H9 (cell line): ENCODE data around the gene DAPK1. TPM values are rescaled to one million over a fixed set of nuclear protein-coding genes. Genes with fewer than 3 reads are reported as not detected.

Source experiments
- DNase-seq: peaks from one replicate; pipeline ENCODE4 v3.0.0-alpha.2; 2017
- H2AFZ ChIP-seq: one replicate; pipeline ENCODE4 v1.6.1; 2013; ENCODE audit warnings: mild to moderate bottlenecking, low read length, control low read depth, moderate library complexity
- H2AK5ac ChIP-seq: 2 replicates; pipeline ENCODE4 v1.6.1; 2013; ENCODE audit warnings: low read length, control low read depth, mixed read lengths; ENCODE audit not compliant: insufficient read length
- H2BK120ac ChIP-seq: one replicate; pipeline ENCODE4 v1.6.1; 2013; ENCODE audit warnings: low read depth, mild to moderate bottlenecking, low read length, control low read depth, inconsistent platforms; ENCODE audit not compliant: poor library complexity, severe bottlenecking
- H2BK12ac ChIP-seq: 2 replicates; pipeline ENCODE4 v1.6.1; 2013; ENCODE audit warnings: low read length, control low read depth, mixed read lengths, low read depth; ENCODE audit not compliant: insufficient read length
- H2BK15ac ChIP-seq: 2 replicates; pipeline ENCODE4 v1.6.1; 2013; ENCODE audit warnings: low read depth, low read length, control low read depth
- H2BK20ac ChIP-seq: one replicate; pipeline ENCODE4 v1.6.1; 2013; ENCODE audit warnings: low read depth, mild to moderate bottlenecking, low read length, control low read depth, inconsistent platforms; ENCODE audit not compliant: poor library complexity, severe bottlenecking
- H2BK5ac ChIP-seq: 2 replicates; pipeline ENCODE4 v1.6.1; 2013; ENCODE audit warnings: low read length, control low read depth, mixed read lengths; ENCODE audit not compliant: insufficient read length
- H3K14ac ChIP-seq: 2 replicates; pipeline ENCODE4 v1.6.1; 2013; ENCODE audit warnings: low read length, control low read depth; ENCODE audit not compliant: insufficient read depth
- H3K18ac ChIP-seq: 2 replicates; pipeline ENCODE4 v1.6.1; 2013; ENCODE audit warnings: low read depth, mild to moderate bottlenecking, mixed read lengths, low read length, control low read depth; ENCODE audit not compliant: insufficient read length
- H3K23ac ChIP-seq: 2 replicates; pipeline ENCODE4 v1.6.1; 2013; ENCODE audit warnings: low read length, control low read depth, mixed read lengths, low read depth; ENCODE audit not compliant: insufficient read length
- H3K23me2 ChIP-seq: 2 replicates; pipeline ENCODE4 v1.6.1; 2013; ENCODE audit warnings: low read depth, mild to moderate bottlenecking, mixed read lengths, low read length, control low read depth; ENCODE audit not compliant: insufficient read length, poor library complexity, severe bottlenecking
- H3K27ac ChIP-seq: 2 replicates; pipeline ENCODE4 v1.5.1; 2013; ENCODE audit warnings: low read length, control low read depth, mixed read lengths, low read depth; ENCODE audit not compliant: insufficient read length
- H3K27me3 ChIP-seq: 2 replicates; pipeline ENCODE4 v1.6.1; 2013; ENCODE audit warnings: low read length, control low read depth, inconsistent platforms; ENCODE audit not compliant: insufficient read depth
- H3K4ac ChIP-seq: 2 replicates; pipeline ENCODE4 v1.6.1; 2013; ENCODE audit warnings: low read depth, mild to moderate bottlenecking, control low read depth, inconsistent platforms, low read length, moderate library complexity
- H3K4me1 ChIP-seq: 2 replicates; pipeline ENCODE4 v1.6.1; 2013; ENCODE audit warnings: low read length, control low read depth, inconsistent platforms; ENCODE audit not compliant: insufficient read depth
- H3K4me2 ChIP-seq: 2 replicates; pipeline ENCODE4 v1.6.1; 2013; ENCODE audit warnings: low read length, control low read depth, mixed read lengths; ENCODE audit not compliant: insufficient read length, insufficient read depth
- H3K56ac ChIP-seq: 2 replicates; pipeline ENCODE4 v1.6.1; 2013; ENCODE audit warnings: low read depth, mild to moderate bottlenecking, mixed read lengths, low read length, control low read depth; ENCODE audit not compliant: insufficient read length
- H3K79me1 ChIP-seq: 2 replicates; pipeline ENCODE4 v1.6.1; 2013; ENCODE audit warnings: low read depth, mild to moderate bottlenecking, moderate library complexity, low read length, control low read depth, inconsistent platforms; ENCODE audit not compliant: insufficient read depth, poor library complexity, severe bottlenecking
- H3K79me2 ChIP-seq: 2 replicates; pipeline ENCODE4 v1.6.1; 2013; ENCODE audit warnings: low read length, control low read depth, inconsistent platforms; ENCODE audit not compliant: insufficient read depth
- H3K9ac ChIP-seq: 2 replicates; pipeline ENCODE4 v1.6.1; 2013; ENCODE audit warnings: low read length, control low read depth, mixed read lengths; ENCODE audit not compliant: insufficient read length; ENCODE audit errors: extremely low read depth
- H3K9me3 ChIP-seq: one replicate; pipeline ENCODE4 v1.6.1; 2013; ENCODE audit warnings: low read depth, low read length, inconsistent platforms; ENCODE audit not compliant: control insufficient read depth
- H3T11ph ChIP-seq: one replicate; pipeline ENCODE4 v1.6.1; 2013; ENCODE audit warnings: mild to moderate bottlenecking, low read length, control low read depth, inconsistent platforms
- H4K20me1 ChIP-seq: one replicate; pipeline ENCODE4 v1.6.1; 2013; ENCODE audit not compliant: control insufficient read depth, insufficient read length, insufficient read depth
- H4K5ac ChIP-seq: 2 replicates; pipeline ENCODE4 v1.6.1; 2013; ENCODE audit warnings: low read depth, mild to moderate bottlenecking, mixed read lengths, low read length, control low read depth; ENCODE audit not compliant: insufficient read length
- H4K8ac ChIP-seq: replicated peaks from 2 replicates; pipeline ENCODE4 v1.6.1; 2013; ENCODE audit warnings: low read length, control low read depth, mixed read lengths, low read depth; ENCODE audit not compliant: insufficient read length
- H4K91ac ChIP-seq: 2 replicates; pipeline ENCODE4 v1.6.1; 2013; ENCODE audit warnings: low read depth, mild to moderate bottlenecking, moderate library complexity, mixed read lengths, low read length, control low read depth; ENCODE audit not compliant: insufficient read length
- H3K27ac Mint-ChIP-seq, 3 experiments: 2 replicates in 2 of 3; 3 replicates in 1 of 3; pipeline ENCODE4 v1.8.0; 2020 to 2021; ENCODE audit warnings: mixed read lengths in 3 of 3, mild to moderate bottlenecking in 1 of 3, moderate library complexity in 1 of 3
- H3K27me3 Mint-ChIP-seq: 2 replicates; pipeline ENCODE4 v1.8.0; 2021; ENCODE audit warnings: low read depth, mild to moderate bottlenecking, moderate library complexity, mixed read lengths
- H3K36me3 Mint-ChIP-seq, 3 experiments: 2 replicates in 2 of 3; 3 replicates in 1 of 3; pipeline ENCODE4 v1.8.0; 2020 to 2021; ENCODE audit warnings: low read depth in 3 of 3, mixed read lengths in 3 of 3; ENCODE audit not compliant: insufficient read depth in 1 of 3
- H3K4me1 Mint-ChIP-seq, 2 experiments: 2 replicates each; pipeline ENCODE4 v1.8.0; 2020; ENCODE audit warnings: mixed read lengths in 2 of 2
- H3K4me3 Mint-ChIP-seq, 2 experiments: 2 replicates in 1 of 2; 3 replicates in 1 of 2; pipeline ENCODE4 v1.8.0; 2020 to 2021; ENCODE audit warnings: mild to moderate bottlenecking in 2 of 2, mixed read lengths in 2 of 2, moderate library complexity in 1 of 2
- H3K9me3 Mint-ChIP-seq, 2 experiments: 2 replicates in 1 of 2; 3 replicates in 1 of 2; pipeline ENCODE4 v1.8.0; 2020; ENCODE audit warnings: mild to moderate bottlenecking in 2 of 2, mixed read lengths in 2 of 2, moderate library complexity in 1 of 2
- WGBS: extraction: QIAGEN DNeasy Blood & Tissue Kit; methylation state at CpG from one replicate; pipeline ENCODE4 v1.1.7; 2013; ENCODE audit warnings: missing lambda C conversion rate, low lambda C conversion rate, mixed read lengths; ENCODE audit not compliant: insufficient read length; ENCODE audit errors: extremely low coverage; 5-methylcytosine and 5-hydroxymethylcytosine counted together
- total RNA-seq: library from RNA; stranded (reverse); gene quantifications from 2 replicates; pipeline ENCODE4 v1.2.1, GENCODE V29; 2021
- TF ChIP-seq, protein P1 (sequence below): fragments of 200-600 bp; sonication (generic); conservative IDR thresholded peaks from 3 replicates; pipeline ENCODE4 v1.8.0; 2021; ENCODE audit warnings: antibody characterized with exemption, mild to moderate bottlenecking

DAPK1 gene
- total RNA-seq, 1 experiment from 2014 or later, result 79.4 TPM

DNA sequence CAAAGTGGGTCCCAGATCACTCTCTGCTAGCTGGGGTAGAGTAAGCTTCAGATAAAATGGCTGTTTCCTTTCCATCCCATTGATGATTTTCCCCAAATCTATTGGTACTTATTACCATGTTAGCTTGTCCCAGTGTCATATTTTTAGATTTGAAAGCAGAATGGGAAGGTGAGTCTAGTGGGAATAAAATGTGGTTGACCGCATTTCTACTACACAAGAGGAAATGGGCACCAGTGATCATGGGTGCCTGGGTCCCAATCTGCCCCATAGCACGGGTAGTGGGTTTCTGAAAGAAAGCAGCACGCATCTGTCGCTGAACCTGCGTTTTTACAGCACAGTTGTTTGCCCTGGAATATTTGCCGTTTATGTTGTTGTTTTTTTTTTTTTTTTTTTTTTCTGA is 20.1 kb downstream of the DAPK1 start:
- H3K36me3 Mint-ChIP-seq, result peaks cover 12 to 23% (median 23%) of the 10 kb centered on the region in 3 experiments; a peak in 6 of 7 replicates
- H3K23ac ChIP-seq, result no peak overlapping the region
- H2BK15ac ChIP-seq, result no peak overlapping the region
- H3K4me1 Mint-ChIP-seq, result peaks cover 57 to 63% of the 10 kb centered on the region in 2 experiments
- no peak overlapping the region for H3T11ph ChIP-seq
- H3K9ac ChIP-seq, result no peak overlapping the region
- DNase-seq, result no peak
- H4K91ac ChIP-seq, result no peak overlapping the region
- no peaks in the 10 kb centered on the region for H4K20me1 ChIP-seq
- H2BK12ac ChIP-seq, result no peak overlapping the region
- WGBS, result no CpG with 5 or more reads among the region's 6 CpGs
- H3K9me3 Mint-ChIP-seq, result no peaks in the 10 kb centered on the region; a peak in 1 of 5 replicates
- no peak overlapping the region for H2AFZ ChIP-seq
- no peak overlapping the region for H3K4ac ChIP-seq
- H3K14ac ChIP-seq, result no peak overlapping the region
- H3K27ac ChIP-seq, result no peak overlapping the region
- no peak overlapping the region for H2BK120ac ChIP-seq
- no peak overlapping the region for H3K4me3 Mint-ChIP-seq
- no peak overlapping the region for H3K27ac Mint-ChIP-seq
- H2AK5ac ChIP-seq, result no peak overlapping the region
- H3K4me1 ChIP-seq, result peaks cover 24% of the 10 kb centered on the region; the same call in 1 of the 2 replicates
- H3K79me2 ChIP-seq, result peaks cover 5% of the 10 kb centered on the region; the same call in 1 of the 2 replicates
- no peaks in the 10 kb centered on the region for H3K27me3 Mint-ChIP-seq
- no peak overlapping the region for H3K4me2 ChIP-seq
- H3K9me3 ChIP-seq, result no peaks in the 10 kb centered on the region
- TF ChIP-seq, protein P1, sequence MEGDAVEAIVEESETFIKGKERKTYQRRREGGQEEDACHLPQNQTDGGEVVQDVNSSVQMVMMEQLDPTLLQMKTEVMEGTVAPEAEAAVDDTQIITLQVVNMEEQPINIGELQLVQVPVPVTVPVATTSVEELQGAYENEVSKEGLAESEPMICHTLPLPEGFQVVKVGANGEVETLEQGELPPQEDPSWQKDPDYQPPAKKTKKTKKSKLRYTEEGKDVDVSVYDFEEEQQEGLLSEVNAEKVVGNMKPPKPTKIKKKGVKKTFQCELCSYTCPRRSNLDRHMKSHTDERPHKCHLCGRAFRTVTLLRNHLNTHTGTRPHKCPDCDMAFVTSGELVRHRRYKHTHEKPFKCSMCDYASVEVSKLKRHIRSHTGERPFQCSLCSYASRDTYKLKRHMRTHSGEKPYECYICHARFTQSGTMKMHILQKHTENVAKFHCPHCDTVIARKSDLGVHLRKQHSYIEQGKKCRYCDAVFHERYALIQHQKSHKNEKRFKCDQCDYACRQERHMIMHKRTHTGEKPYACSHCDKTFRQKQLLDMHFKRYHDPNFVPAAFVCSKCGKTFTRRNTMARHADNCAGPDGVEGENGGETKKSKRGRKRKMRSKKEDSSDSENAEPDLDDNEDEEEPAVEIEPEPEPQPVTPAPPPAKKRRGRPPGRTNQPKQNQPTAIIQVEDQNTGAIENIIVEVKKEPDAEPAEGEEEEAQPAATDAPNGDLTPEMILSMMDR, result no peak
- peaks cover 3% of the 10 kb centered on the region for H3K79me1 ChIP-seq
- H2BK20ac ChIP-seq, result no peak overlapping the region
- no peak overlapping the region for H4K8ac ChIP-seq
- no peaks in the 10 kb centered on the region for H3K23me2 ChIP-seq
- H3K27me3 ChIP-seq, result no peaks in the 10 kb centered on the region
- no peak overlapping the region for H3K18ac ChIP-seq
- H4K5ac ChIP-seq, result no peak overlapping the region
- H2BK5ac ChIP-seq, result no peak overlapping the region
- H3K56ac ChIP-seq, result no peak overlapping the region
